GM12878 (cell line): Measurements from ENCODE around the gene TEX51. TPM values are rescaled to one million over a fixed set of nuclear protein-coding genes. Genes with fewer than 3 reads are reported as not detected.

ENCODE experiments used
- ATAC-seq: fragments of 200-7000 bp; cut with Tn5 transposase; 3 replicates; pipeline ENCODE4 v1.9.1; 2020; ENCODE audit warnings: mild to moderate bottlenecking, moderate library complexity
- BruUV-seq: library from RNA; stranded (reverse); fragments of 400-500 nt; replicated peaks from 2 replicates; lab custom pipeline; 2021; lab: Mats Ljungman, UMichigan
- CTCF ChIA-PET: fragments of 300-600 bp; sonication (Branson Sonifier 250); formaldehyde crosslinking; extraction: SDS; loops from one replicate; lab custom pipeline; 2021; ENCODE audit warnings: inconsistent platforms; lab: Yijun Ruan, JAX
- POLR2A ChIA-PET: fragments of 350-600 bp; formaldehyde crosslinking; extraction: SDS; loops from one replicate; lab custom pipeline; 2021; ENCODE audit warnings: inconsistent platforms; lab: Charles Lee
- RAD21 ChIA-PET: fragments of 300-600 bp; sonication (Branson Sonifier 250); formaldehyde crosslinking; loops from one replicate; lab custom pipeline; 2023; ENCODE audit warnings: antibody characterized with exemption; ENCODE audit not compliant: unreplicated experiment; lab: Charles Lee
- SMC1A ChIA-PET: fragments of 300-600 bp; sonication (Branson Sonifier 250); formaldehyde crosslinking; loops from one replicate; lab custom pipeline; 2023; ENCODE audit not compliant: unreplicated experiment, uncharacterized antibody; lab: Charles Lee
- DNase-seq: peaks from one replicate; pipeline ENCODE4 v3.0.0-alpha.2; 2011; ENCODE audit warnings: low read depth, low spot score
- FAIRE-seq: peaks from 3 replicates; lab custom pipeline; 2011; peaks lifted over from hg19 to GRCh38; lab: Jason Lieb, UNC
- H2AFZ ChIP-seq: 2 replicates; pipeline ENCODE4 v1.6.0; 2011; ENCODE audit warnings: low read depth, low read length, control low read depth; ENCODE audit not compliant: control insufficient read depth
- H3K27ac ChIP-seq: 2 replicates; pipeline ENCODE4 v1.5.1; 2011; ENCODE audit warnings: control low read depth; ENCODE audit not compliant: control insufficient read depth, insufficient read depth
- H3K27me3 ChIP-seq, 2 experiments: replicated peaks in 1 of 2; 2 replicates each; pipeline versions ENCODE4 v1.6.0 to v1.6.1; 2011; ENCODE audit warnings: low read length in 1 of 2; ENCODE audit not compliant: control insufficient read depth in 2 of 2, insufficient read depth in 2 of 2
- H3K36me3 ChIP-seq, 2 experiments: 2 replicates each; pipeline ENCODE4 v1.5.1; 2011; ENCODE audit warnings: low read length in 1 of 2; ENCODE audit not compliant: control insufficient read depth in 2 of 2, insufficient read depth in 2 of 2
- H3K4me1 ChIP-seq: 2 replicates; pipeline ENCODE4 v1.6.1; 2011; ENCODE audit warnings: mild to moderate bottlenecking, low read length, moderate library complexity, mixed read lengths; ENCODE audit not compliant: control insufficient read depth, insufficient read depth
- H3K4me2 ChIP-seq: 2 replicates; pipeline ENCODE4 v1.6.0; 2011; ENCODE audit warnings: control low read depth; ENCODE audit not compliant: control insufficient read depth, insufficient read depth
- H3K4me3 ChIP-seq: fragments of 200-600 bp; sonication (generic); 2 replicates; pipeline ENCODE4 v1.5.1; 2016
- H3K79me2 ChIP-seq: 2 replicates; pipeline ENCODE4 v1.6.0; 2011; ENCODE audit warnings: low read length; ENCODE audit not compliant: control insufficient read depth, insufficient read depth
- H3K9ac ChIP-seq: 2 replicates; pipeline ENCODE4 v1.8.0; 2011; ENCODE audit warnings: low read length, control low read depth, mixed read lengths; ENCODE audit not compliant: control insufficient read depth, insufficient read depth
- H3K9me3 ChIP-seq: replicated peaks from 3 replicates; pipeline ENCODE4 v1.5.1; 2011; ENCODE audit warnings: mild to moderate bottlenecking, low read length; ENCODE audit not compliant: control insufficient read depth, insufficient read depth
- H4K20me1 ChIP-seq: 2 replicates; pipeline ENCODE4 v1.6.0; 2011; ENCODE audit not compliant: control insufficient read depth, insufficient read depth
- CEBPZ ChIP-seq: fragments of 150-350 bp; IDR thresholded peaks from 2 replicates; pipeline ENCODE4 v1.6.1; 2016; ENCODE audit warnings: low read depth, low read length
- E2F4 ChIP-seq: IDR thresholded peaks from 2 replicates; pipeline ENCODE4 v1.6.1; 2012; ENCODE audit warnings: low read depth, low read length, improper control_type of control experiment
- NR2F1 ChIP-seq: fragments of 450-650 bp; conservative IDR thresholded peaks from 2 replicates; pipeline ENCODE4 v1.6.1; 2017; ENCODE audit warnings: mild to moderate bottlenecking
- POU2F2 ChIP-seq: IDR thresholded peaks from 3 replicates; pipeline ENCODE4 v1.6.1; 2011; ENCODE audit warnings: low read depth, mild to moderate bottlenecking, low read length, borderline replicate concordance
- RCOR1 ChIP-seq: conservative IDR thresholded peaks from 2 replicates; pipeline ENCODE4 v1.6.1; 2012; ENCODE audit warnings: low read depth, low read length, improper control_type of control experiment
- SUZ12 ChIP-seq: fragments of 200-600 bp; sonication (generic); IDR thresholded peaks from one replicate; pipeline ENCODE4 v1.6.1; 2018; ENCODE audit warnings: antibody characterized with exemption, mild to moderate bottlenecking; ENCODE audit not compliant: unreplicated experiment
- TARDBP ChIP-seq: IDR thresholded peaks from 2 replicates; pipeline ENCODE4 v1.6.1; 2016; ENCODE audit warnings: borderline replicate concordance
- ZBED1 ChIP-seq: IDR thresholded peaks from 2 replicates; pipeline ENCODE4 v1.6.1; 2016; ENCODE audit warnings: borderline replicate concordance
- ZBTB33 ChIP-seq: fragments of 450-650 bp; IDR thresholded peaks from 2 replicates; pipeline ENCODE4 v1.6.1; 2017; ENCODE audit warnings: mild to moderate bottlenecking
- ZSCAN29 ChIP-seq: fragments of 450-650 bp; IDR thresholded peaks from 2 replicates; pipeline ENCODE4 v1.6.1; 2017; ENCODE audit warnings: mild to moderate bottlenecking, moderate library complexity
- WGBS: methylation state at CpG from one replicate; pipeline ENCODE4 v1.1.6; 2016; ENCODE audit warnings: low lambda C conversion rate; ENCODE audit not compliant: insufficient replicate concordance, insufficient coverage; ENCODE audit errors: missing lambda C conversion rate; 5-methylcytosine and 5-hydroxymethylcytosine counted together
- in situ Hi-C: fragments of 300-500 bp; cut with MboI; formaldehyde crosslinking; loops from 9 replicates; pipeline ENCODE4 v1.14.3; 2018; ENCODE audit warnings: mixed read lengths
- intact Hi-C: fragments of 100-400 bp; cut with micrococcal nuclease; formaldehyde crosslinking; loops from one replicate; pipeline ENCODE4 v1.14.2; 2022; ENCODE audit not compliant: unreplicated experiment
- polyA plus RNA-seq, 11 experiments: library from polyadenylated mRNA; depleted of rRNA in 4 of 11; unstranded in 6 of 11; stranded (reverse) in 5 of 11; fragments of >200 nt; fragmentation: Nextera tagmentation in 4 of 11; fragmentation: Illumina TruSeq in 1 of 11; extraction: Ambion mirVana in 4 of 11; extraction: Trizol in 1 of 11; gene quantifications; 1 replicate in 1 of 11; 2 replicates in 10 of 11; pipeline versions ENCODE4 v1.2.1 to v1.2.3, GENCODE V29; 2011 to 2016; ENCODE audit warnings: inconsistent platforms in 2 of 11, missing spikeins in 2 of 11, low read depth in 1 of 11
- total RNA-seq, 4 experiments: library from RNA; depleted of rRNA in 3 of 4; stranded (reverse); fragments of >200 nt in 3 of 4; fragmentation: Illumina TruSeq in 1 of 4; extraction: Trizol in 1 of 4; gene quantifications; 2 replicates each; pipeline versions ENCODE4 v1.2.1 to v1.2.3, GENCODE V29; 2013 to 2021

The TEX51 gene
- total and polyA plus RNA-seq, 10 of the 15 experiments (the other 5 are each of a cell fraction or from before 2014, with no cell fraction given) = not detected

- intact Hi-C loops = no loop called here
- H3K27me3 ChIP-seq = no peaks in the 10 kb centered on the region; a peak in 1 of 4 replicates
- no peak overlapping the region for H3K27ac ChIP-seq
- no TSS peak for BruUV-seq
- no peaks in the 10 kb centered on the region for H4K20me1 ChIP-seq
- ATAC-seq (no peak), FAIRE-seq (no peak), DNase-seq (no peak)
- CTCF ChIA-PET = interaction anchor here (0.7 to 1.5 kb wide), 2 partner anchors 12 to 113 kb away, joined by 3 read pairs; no protein-coding TSS in a partner anchor
- SMC1A ChIA-PET = interaction anchor here (0.6 kb wide), 1 partner anchor 24 kb away, joined by 3 read pairs; no protein-coding TSS in a partner anchor
- H3K36me3 ChIP-seq = no peaks in the 10 kb centered on the region
- H3K79me2 ChIP-seq = no peaks in the 10 kb centered on the region
- H3K4me2 ChIP-seq = no peak overlapping the region
- no peaks in the 10 kb centered on the region for H3K9me3 ChIP-seq
- H3K9ac ChIP-seq = no peak overlapping the region
- in situ Hi-C loops = no loop called here
- WGBS = 6% methylated on average over 4 of the region's 4 CpGs
- RAD21 ChIA-PET = no interaction called here
- no peak overlapping the region for H2AFZ ChIP-seq
- H3K4me3 ChIP-seq = no peak overlapping the region
- no peaks in the 10 kb centered on the region for H3K4me1 ChIP-seq
- POLR2A ChIA-PET = no interaction called here
- no peak for TF ChIP-seq POU2F2
- TF ChIP-seq CEBPZ = no peak
- TF ChIP-seq NR2F1 = no peak
- TF ChIP-seq RCOR1 = no peak
- TF ChIP-seq ZBTB33 = no peak
- TF ChIP-seq ZSCAN29 = no peak
- TF ChIP-seq TARDBP = no peak
- TF ChIP-seq ZBED1 = no peak
- no peak for TF ChIP-seq SUZ12
- no peak for TF ChIP-seq E2F4
Observed at GRCh38 chr2:126936219-126936723, 37.6 kb downstream of the TEX51 start.
